NCI-H2107 (cell line): ENCODE results near the gene NKIRAS2.

Experiments used
- DNase-seq: peaks from one replicate; lab custom pipeline; 2025; lab: John Stamatoyannopoulos, UW

Gene NKIRAS2

GRCh38 chr17:42019509-42020404 is at the start of gene NKIRAS2:
Gene NKIRAS2 (plus strand): TSS chr17:42020090. CDS start chr17:42021578, 1,488 bp downstream.
- DNase-seq, result peak; percentile 77

GRCh38 chr17:41970901-41971331 is 49.0 kb upstream of the NKIRAS2 start:
- DNase-seq, result no peak

- DNase-seq, result no peak
Observed at GRCh38 chr17:41971721-41972523, 48.0 kb upstream of the NKIRAS2 start.

GRCh38 chr17:41972571-41973407 is 47.1 kb upstream of the NKIRAS2 start:
- DNase-seq, result peak; percentile 30

- no peak for DNase-seq
Observed at GRCh38 chr17:41973408-41973811, 46.5 kb upstream of the NKIRAS2 start.

GRCh38 chr17:41974031-41974430 is 45.9 kb upstream of the NKIRAS2 start:
- no peak for DNase-seq

GRCh38 chr17:41974658-41975057 is 45.2 kb upstream of the NKIRAS2 start:
- DNase-seq, result no peak

- no peak for DNase-seq
Observed at GRCh38 chr17:41975099-41976083, 44.5 kb upstream of the NKIRAS2 start.

GRCh38 chr17:41976142-41976768 is 43.6 kb upstream of the NKIRAS2 start:
- no peak for DNase-seq

GRCh38 chr17:41977991-41978390 is 41.9 kb upstream of the NKIRAS2 start:
- no peak for DNase-seq

- no peak for DNase-seq
Observed at GRCh38 chr17:41982026-41982760, 37.7 kb upstream of the NKIRAS2 start.

- no peak for DNase-seq
Observed at GRCh38 chr17:41984454-41984853, 35.4 kb upstream of the NKIRAS2 start.

- DNase-seq, result no peak
Observed at GRCh38 chr17:41985919-41986318, 34.0 kb upstream of the NKIRAS2 start.

GRCh38 chr17:41986634-41987033 is 33.3 kb upstream of the NKIRAS2 start:
- no peak for DNase-seq

- DNase-seq, result peak; percentile 27
Observed at GRCh38 chr17:41987642-41988041, 32.2 kb upstream of the NKIRAS2 start.

- DNase-seq, result no peak
Observed at GRCh38 chr17:41988418-41988817, 31.5 kb upstream of the NKIRAS2 start.

GRCh38 chr17:41989702-41990419 is 30.0 kb upstream of the NKIRAS2 start:
- no peak for DNase-seq

- DNase-seq, result no peak
Observed at GRCh38 chr17:41992576-41992975, 27.3 kb upstream of the NKIRAS2 start.

- no peak for DNase-seq
Observed at GRCh38 chr17:41996855-41997164, 23.1 kb upstream of the NKIRAS2 start.
